ENCODE results near the gene ALKBH6. TPM values are rescaled to one million over a fixed set of nuclear protein-coding genes. Genes with fewer than 3 reads are reported as not detected.

The ALKBH6 gene
- total and polyA plus RNA-seq, 2 of the 8 experiments (the other 6 are each of a cell fraction or from before 2014, with no cell fraction given): 19.2 to 33.3 TPM

GRCh38 chr19:36054733-36055686 is 41.0 kb upstream of the ALKBH6 start, which contains the start of gene WDR62:
Gene WDR62, plus strand, starts transcription at chr19:36054897. Its CDS starts 75 bp downstream, at chr19:36054972.
- H3K14ac ChIP-seq (ENCODE audit: insufficient read length): no peak within 1 kb of the TSS
- ChIA-PET POLR2A (ENCODE audit: partially characterized antibody) (interaction anchor here (1.0 to 2.2 kb wide), 16 partner anchors 18 to 118 kb away, joined by 3 to 9 read pairs (median 5); partner anchors contain the start of genes ALKBH6, CAPNS1, OVOL3 and POLR2I), CTCF (ENCODE audit: partially characterized antibody) (interaction anchor here (0.9 to 1.2 kb wide), 2 partner anchors 59 to 362 kb away, joined by 3 to 6 read pairs; no protein-coding TSS in a partner anchor)
- H3K4me2 ChIP-seq (ENCODE audit: insufficient read depth in 1 of 2, low read depth in 2 of 2, low read length in 2 of 2): peak within 1 kb of the TSS; percentile 87 to 93
- no peak within 1 kb of the TSS for H2BK15ac ChIP-seq (ENCODE audit: low read length)
- no peak for FAIRE-seq
- H2BK20ac ChIP-seq (ENCODE audit: low read length): no peak within 1 kb of the TSS
- no peak within 1 kb of the TSS for H2AK5ac ChIP-seq (ENCODE audit: low read depth, low read length)
- H3K27me3 ChIP-seq (replicated peaks in 1 of 4; ENCODE audit: control insufficient read depth in 3 of 4, extremely low read depth in 1 of 4, insufficient read depth in 3 of 4, low read length in 3 of 4): no peaks in the 10 kb centered on the region
- H3K9me3 ChIP-seq (ENCODE audit: insufficient read depth in 2 of 2, low read depth in 1 of 2, low read length in 1 of 2): no peaks in the 10 kb centered on the region
- no peak within 1 kb of the TSS for H3K23ac ChIP-seq (ENCODE audit: insufficient read length)
- peaks cover 8 to 19% (median 17%) of the 10 kb centered on the region in 4 experiments; a peak in 7 of 8 replicates for H3K36me3 ChIP-seq (ENCODE audit: control insufficient read depth in 2 of 4, insufficient read depth in 4 of 4, low read length in 3 of 4)
- peak within 1 kb of the TSS; percentile 94 for H3K18ac ChIP-seq (ENCODE audit: extremely low read depth, low read length)
- H3K79me1 ChIP-seq (ENCODE audit: low read depth, low read length): peaks cover 4% of the 10 kb centered on the region; the same call in 1 of the 2 replicates
- H4K8ac ChIP-seq (ENCODE audit: extremely low read depth, insufficient read depth, low read length): peak within 1 kb of the TSS; percentile 96
- H3K56ac ChIP-seq (replicated peaks; ENCODE audit: insufficient read length, low read depth, low read length): peak within 1 kb of the TSS; percentile 75
- no peak within 1 kb of the TSS for H2BK120ac ChIP-seq (replicated peaks; ENCODE audit: low read depth, low read length)
- H2BK12ac ChIP-seq (ENCODE audit: low read depth, low read length): peak within 1 kb of the TSS; percentile 68; the same call in 1 of the 2 replicates
- H4K5ac ChIP-seq (ENCODE audit: insufficient read length, low read depth, low read length): peak within 1 kb of the TSS; percentile 80
- H4K91ac ChIP-seq (replicated peaks; ENCODE audit: insufficient read length, low read length): peak within 1 kb of the TSS; percentile 71
- peaks cover 4% of the 10 kb centered on the region for H3K23me2 ChIP-seq (ENCODE audit: low read depth, low read length)
- H3K4ac ChIP-seq (replicated peaks; ENCODE audit: insufficient read length, low read depth, low read length): peak within 1 kb of the TSS; percentile 28
- H3K79me2 ChIP-seq (ENCODE audit: control insufficient read depth in 1 of 2, insufficient read depth in 2 of 2, low read length in 2 of 2): peaks cover 3 to 35% of the 10 kb centered on the region in 2 experiments; a peak in 3 of 4 replicates
- peak within 1 kb of the TSS; percentile 67 to 85 (median 80) for H3K9ac ChIP-seq (replicated peaks in 1 of 4; ENCODE audit: extremely low read depth in 1 of 4, low read depth in 3 of 4, low read length in 3 of 4)
- H3K4me3 ChIP-seq (ENCODE audit: extremely low read depth in 1 of 4, insufficient read depth in 2 of 4, low read depth in 3 of 4, low read length in 4 of 4): peak within 1 kb of the TSS; percentile 75 to 94 (median 82)
- H3K4me1 ChIP-seq (replicated peaks in 1 of 4; ENCODE audit: control insufficient read depth in 3 of 4, insufficient read depth in 4 of 4, low read length in 3 of 4): peaks cover 0 to 11% (median 4%) of the 10 kb centered on the region in 4 experiments; a peak in 5 of 7 replicates
- H2BK5ac ChIP-seq (ENCODE audit: low read depth, low read length): peak within 1 kb of the TSS; percentile 84
- H3K27ac ChIP-seq (ENCODE audit: low read depth, low read length): peak within 1 kb of the TSS; percentile 83; the same call in 1 of the 2 replicates
- WGBS, 2 experiments (ENCODE audit: extremely low coverage in 1 of 2, insufficient coverage in 1 of 2, insufficient read length in 1 of 2, insufficient replicate concordance in 2 of 2, low coverage in 1 of 2, low lambda C conversion rate in 2 of 2, missing lambda C conversion rate in 1 of 2): 1% methylated on average over 52 of the region's 76 CpGs; no CpG with 5 or more reads in 1 of the 2 experiments
- peak in 1 of 2 experiments; percentile 96 for DNase-seq (ENCODE audit: low read depth in 1 of 2, low spot score in 2 of 2)
- peak within 1 kb of the TSS; percentile 25; the same call in 1 of the 2 replicates for H2AFZ ChIP-seq (ENCODE audit: low read length)
- peaks cover 7 to 19% of the 10 kb centered on the region in 2 experiments for H4K20me1 ChIP-seq (replicated peaks in 1 of 2; ENCODE audit: control insufficient read depth in 1 of 2, insufficient read depth in 2 of 2, low read length in 2 of 2)
- no peak for TF ChIP-seq RXRA (IDR thresholded peaks at IDR 0.05; ENCODE audit: insufficient read depth, low read depth, low read length)
- no peak for TF ChIP-seq SP4 (IDR thresholded peaks at IDR 0.05; ENCODE audit: low read length)
- peak; percentile 14 for TF ChIP-seq ASH2L (IDR thresholded peaks at IDR 0.05; ENCODE audit: low read length)
- TF ChIP-seq KDM5A (IDR thresholded peaks at IDR 0.05; ENCODE audit: low read length): 0 out of 2 replicates have a peak, but pooled peaks have one; percentile 18
- no peak for TF ChIP-seq BACH1 (IDR thresholded peaks at IDR 0.05; ENCODE audit: low read length)
- peak; percentile 75 for TF ChIP-seq KDM4A (IDR thresholded peaks at IDR 0.05; ENCODE audit: low read depth, low read length, severe bottlenecking)
- no peak for TF ChIP-seq CTBP2 (IDR thresholded peaks at IDR 0.05; ENCODE audit: borderline replicate concordance, insufficient read depth, insufficient read length, low read length)
- TF ChIP-seq BCL11A (IDR thresholded peaks at IDR 0.05; ENCODE audit: low read depth in 2 of 2, low read length in 2 of 2): no peak
- TF ChIP-seq NANOG (IDR thresholded peaks at IDR 0.05; ENCODE audit: insufficient read depth, low read depth, low read length, poor library complexity, severe bottlenecking): no peak
- TF ChIP-seq CBX8 (IDR thresholded peaks at IDR 0.05; ENCODE audit: borderline replicate concordance, low read depth, low read length): no peak
